EL (cell line): ENCODE measurements around the gene PPP2R5C.

Source experiments
- DNase-seq: peaks from one replicate; pipeline ENCODE4 v3.0.0-alpha.2; 2016

PPP2R5C gene

DNA sequence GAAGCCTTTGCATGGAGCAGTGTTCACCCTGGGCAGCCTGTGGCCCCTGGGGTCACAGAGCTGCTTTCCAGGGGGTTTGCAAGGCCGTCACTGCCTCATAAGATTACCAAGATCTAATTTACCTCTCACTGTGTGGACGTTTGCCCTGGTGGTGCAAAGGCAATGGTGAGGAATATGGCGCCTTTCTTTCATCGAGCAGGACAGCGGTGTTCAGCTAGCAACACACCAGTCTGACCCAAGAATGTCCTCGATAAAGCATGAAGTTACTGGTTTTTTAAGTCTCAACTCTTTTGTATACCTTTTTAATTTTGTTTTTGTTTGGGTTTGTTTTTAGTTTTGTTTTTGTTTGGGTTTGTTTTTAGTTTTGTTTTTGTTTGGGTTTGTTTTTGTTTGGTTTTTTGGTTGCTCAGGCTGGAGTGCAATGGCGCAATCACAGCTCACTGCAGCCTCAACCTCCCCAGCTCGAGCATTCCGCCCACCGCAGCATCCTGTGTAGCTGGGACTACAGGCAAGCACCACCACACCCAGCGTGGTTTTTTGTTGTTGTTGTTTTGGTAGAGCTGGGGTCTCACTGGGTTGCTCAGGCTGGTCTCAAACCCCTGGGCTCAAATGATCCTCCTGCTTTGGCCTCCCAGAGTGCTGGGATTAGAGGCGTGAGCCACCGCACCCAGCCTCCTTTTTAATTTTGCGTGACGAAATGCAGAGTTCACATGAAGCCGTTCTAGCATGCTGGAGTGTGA, 57.9 kb downstream of the PPP2R5C start:
- DNase-seq: no peak

DNA sequence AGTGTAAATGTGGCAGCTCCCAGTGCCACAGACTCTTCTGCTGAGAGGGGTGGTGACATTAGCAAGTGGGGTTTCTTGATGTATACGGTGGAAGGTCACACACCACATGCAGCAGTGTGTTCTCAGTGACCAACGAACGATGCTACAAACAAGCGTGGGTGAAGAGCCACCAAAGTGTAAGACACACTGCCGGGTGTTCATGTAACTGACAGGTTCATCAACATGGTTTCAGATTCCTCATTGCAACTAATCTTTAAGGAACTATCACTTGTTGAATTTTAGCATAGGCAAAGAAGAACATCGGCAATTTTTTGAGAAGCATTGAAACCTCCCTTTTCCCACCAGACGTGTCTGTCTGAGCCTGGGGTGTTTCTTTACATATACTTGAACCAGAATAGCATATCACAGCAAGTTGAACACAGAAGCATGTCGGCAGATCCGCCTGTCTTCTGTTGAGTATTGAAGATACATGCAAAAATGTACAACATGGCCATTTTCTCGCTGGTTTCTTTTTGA, 58.8 kb downstream of the PPP2R5C start:
- DNase-seq: no peak

DNA sequence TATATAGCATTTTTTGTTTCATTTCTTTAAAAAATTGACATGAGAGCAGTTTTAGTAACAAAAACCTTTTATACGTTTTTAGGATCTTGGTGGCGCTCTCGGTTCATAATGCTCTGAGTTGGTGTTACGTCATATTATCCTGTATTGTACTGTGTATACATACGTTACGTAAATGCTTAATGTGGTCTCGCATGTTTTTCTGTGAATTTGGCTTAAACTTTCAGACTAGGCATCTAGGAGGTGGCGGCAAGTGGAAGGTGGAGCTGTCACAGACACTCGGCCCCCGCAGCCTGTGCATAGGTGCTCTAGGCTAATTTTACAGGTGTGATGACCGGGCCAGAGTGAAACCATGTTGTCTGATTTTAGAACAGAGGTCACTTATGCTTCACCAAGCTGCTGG, 60.0 kb downstream of the PPP2R5C start:
- no peak for DNase-seq

DNA sequence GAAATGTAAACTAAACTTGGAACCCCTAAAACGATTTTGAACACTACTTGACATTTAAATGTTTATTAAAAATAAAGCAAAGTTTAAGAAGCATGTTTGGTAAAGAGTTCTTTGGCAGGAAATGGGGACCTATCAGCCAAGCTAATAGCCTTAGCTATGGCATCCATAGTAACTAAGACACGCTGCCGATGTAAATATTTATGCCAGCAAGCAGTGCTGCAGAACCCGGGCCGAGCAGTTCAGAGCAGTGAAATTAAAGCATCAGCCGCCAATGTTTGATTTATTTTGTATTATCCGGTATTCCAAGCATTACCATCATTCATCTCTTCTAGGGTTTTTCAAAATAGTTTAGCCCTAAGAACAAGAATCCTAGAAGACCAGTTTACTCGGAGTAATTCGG, 61.6 kb downstream of the PPP2R5C start:
- no peak for DNase-seq

DNA sequence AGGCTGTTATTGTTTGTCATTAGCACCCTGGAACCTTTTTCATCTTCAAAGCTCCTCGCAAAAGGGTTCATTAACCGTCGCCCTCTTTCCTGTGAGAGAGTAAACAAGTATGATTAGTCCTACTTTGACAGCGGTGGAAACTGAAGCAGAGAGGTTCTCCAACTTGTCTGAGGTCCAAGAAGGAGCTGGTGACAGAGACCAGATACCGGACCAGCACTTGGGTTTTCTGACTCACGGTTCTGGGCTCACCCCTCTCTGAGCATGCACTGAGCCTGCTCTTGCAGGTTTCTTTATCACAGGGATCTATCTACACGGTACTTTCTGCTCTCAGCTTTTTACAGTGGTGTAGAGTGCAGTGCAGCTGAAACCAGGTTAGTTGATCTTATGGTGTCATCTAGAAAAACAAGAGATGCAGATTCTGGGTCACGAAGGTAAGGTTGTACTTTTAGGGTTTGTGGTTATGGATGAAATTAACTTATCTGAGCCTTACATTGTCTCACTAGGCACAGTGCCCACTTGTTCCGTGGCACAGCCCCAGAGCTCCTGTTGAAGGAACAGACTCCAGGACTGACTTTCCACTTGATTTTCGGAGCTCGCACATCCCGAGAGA, 62.1 kb downstream of the PPP2R5C start:
- DNase-seq: no peak

DNA sequence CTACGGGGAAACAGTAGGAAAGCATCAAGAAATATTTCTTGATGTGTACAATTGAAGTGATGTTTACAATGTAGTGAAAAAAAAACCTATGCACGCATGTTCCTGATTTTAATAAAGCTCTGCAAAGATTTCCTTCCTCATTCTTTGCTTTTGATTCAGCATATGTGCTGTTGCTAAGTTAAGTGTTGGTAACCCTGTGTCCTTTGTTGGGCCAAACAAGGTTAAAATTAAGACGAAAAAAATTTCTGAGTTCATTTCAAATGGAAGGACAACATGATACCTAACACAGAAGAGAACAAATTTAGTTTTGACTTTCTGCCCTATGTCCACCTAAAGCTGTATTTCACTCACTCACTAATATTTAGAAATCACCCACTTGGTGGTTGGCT, 62.8 kb downstream of the PPP2R5C start:
- DNase-seq: no peak

DNA sequence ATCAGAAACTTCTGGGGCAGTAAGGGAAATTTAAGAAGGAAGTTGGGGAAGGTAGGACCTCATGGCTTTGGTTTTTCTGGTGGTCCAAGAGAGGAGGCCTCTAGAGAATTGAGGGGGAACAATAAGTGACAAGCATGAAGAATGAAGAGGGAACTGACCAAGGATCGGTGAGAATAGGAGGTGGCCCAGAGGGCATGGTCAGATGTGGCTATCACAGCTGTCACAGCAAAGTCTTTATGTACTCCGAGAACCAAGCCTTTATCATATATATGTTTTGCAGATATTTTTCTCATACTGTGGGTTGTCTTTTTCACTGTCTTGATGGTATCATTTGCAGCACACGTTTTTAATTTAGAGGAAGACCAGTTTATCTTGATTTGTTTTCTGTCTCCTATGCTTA, 64.3 kb downstream of the PPP2R5C start:
- no peak for DNase-seq

DNA sequence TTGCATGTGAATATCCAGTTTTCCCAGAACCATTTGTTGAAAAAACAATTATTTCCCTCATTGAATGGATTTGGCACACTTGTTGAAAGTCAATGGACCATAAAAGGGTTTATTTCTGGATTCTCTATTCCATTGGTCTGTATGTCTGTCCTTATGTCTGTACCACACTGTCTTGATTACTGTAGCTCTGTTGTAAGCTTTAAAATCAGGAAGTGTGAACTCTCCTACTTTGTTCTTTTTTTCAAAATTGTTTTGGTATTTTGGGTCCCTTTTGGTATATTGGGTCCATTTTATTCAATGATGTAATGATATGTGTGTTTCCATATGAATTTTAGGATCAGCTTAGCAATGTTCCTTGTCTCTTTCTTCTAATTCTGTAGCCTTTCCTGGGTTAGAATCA, 64.8 kb downstream of the PPP2R5C start:
- no peak for DNase-seq

DNA sequence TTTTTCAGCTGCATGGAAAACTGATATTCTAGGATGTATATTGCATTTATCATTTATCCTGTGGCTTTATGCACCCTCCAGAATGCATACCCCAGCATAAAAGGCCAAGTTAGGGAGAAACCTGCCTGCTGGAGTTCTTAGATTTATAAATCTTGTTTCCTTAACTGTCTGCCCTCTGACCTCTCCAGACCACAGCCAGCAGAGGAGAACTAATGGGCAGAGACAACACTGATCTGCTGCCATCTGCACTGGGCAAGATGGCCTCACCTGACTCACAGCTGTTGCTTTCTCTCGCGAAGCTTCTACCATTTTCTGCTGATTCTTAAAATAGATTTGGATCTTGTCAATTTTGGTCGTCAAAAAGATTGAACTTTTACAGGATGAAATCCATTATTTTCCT, 65.8 kb downstream of the PPP2R5C start:
- DNase-seq: peak; percentile 13

DNA sequence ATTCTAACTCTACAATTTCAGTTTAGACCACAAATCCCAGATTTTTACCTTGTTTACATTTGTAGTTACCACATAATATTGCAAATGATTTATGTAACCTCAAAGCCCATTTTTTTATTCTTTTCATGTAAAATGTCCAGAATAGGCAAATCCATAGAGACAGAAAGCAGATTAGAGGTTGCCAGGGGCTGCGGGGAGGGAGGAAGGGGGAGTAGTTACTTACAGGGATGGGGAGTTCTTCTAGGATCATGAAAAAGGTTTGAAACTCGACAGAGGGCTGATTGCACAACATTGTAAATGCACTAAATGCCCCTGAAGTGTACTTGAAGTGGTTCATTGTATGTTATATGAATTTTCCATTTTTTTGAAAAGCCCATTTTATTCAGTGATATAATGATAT, 66.5 kb downstream of the PPP2R5C start:
- no peak for DNase-seq

DNA sequence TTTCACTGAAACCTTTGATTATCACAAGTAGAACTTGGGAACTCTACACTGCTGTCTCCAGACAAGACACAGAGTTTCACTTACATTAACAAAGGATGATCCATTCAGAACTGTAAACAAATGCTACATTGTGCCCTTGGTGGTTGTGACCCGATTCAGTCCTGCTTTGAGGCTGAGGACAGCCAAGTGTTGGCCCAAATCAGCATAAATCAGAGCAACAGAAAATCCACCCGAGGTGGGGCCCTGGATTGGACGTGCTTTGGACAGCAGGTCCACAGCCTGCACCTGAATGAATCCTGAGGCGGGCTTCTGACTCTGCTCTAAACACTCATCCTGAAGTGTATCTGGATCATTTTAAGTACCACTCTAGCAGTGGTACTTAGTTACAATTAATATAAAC, 68.8 kb downstream of the PPP2R5C start:
- DNase-seq: no peak

DNA sequence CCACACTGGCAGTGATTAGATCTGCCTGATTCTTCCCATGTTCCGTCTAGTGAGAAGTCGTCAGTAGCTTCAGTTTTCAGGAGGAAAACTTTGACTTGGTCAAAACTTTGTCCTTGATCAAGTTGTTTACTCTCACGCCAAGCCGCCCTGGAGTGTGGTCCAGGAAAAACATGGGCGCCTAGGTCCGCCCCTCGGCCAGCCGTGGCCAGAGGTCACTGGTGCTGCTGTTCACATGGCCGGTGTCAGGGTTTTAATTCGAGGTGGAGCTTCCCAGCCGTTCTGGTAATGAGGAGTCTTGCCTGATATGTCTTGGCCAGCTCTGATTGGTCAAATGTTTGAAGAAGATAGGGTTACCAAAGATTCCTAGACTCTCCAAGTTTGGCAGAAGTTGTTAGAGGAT, 71.5 kb downstream of the PPP2R5C start:
- DNase-seq: no peak

DNA sequence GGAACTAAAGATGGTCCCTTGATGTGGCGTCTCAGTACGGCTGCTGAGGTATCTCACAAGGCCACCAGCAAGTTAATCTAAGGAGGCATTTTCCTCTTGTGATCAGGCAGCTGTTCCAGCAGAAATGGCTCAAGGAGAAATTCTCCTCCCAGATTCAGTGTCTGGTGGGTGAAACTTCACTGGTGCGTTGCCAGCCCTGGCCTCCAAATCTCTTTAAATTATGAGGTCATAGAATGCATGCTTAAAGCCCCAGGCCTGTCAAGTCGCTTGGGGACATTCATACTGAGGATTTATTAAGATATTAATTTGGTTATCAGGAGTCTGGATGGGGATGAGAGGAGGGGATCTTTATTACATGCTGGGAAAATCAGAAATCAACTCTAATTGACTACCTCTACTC, 72.9 kb downstream of the PPP2R5C start:
- no peak for DNase-seq

DNA sequence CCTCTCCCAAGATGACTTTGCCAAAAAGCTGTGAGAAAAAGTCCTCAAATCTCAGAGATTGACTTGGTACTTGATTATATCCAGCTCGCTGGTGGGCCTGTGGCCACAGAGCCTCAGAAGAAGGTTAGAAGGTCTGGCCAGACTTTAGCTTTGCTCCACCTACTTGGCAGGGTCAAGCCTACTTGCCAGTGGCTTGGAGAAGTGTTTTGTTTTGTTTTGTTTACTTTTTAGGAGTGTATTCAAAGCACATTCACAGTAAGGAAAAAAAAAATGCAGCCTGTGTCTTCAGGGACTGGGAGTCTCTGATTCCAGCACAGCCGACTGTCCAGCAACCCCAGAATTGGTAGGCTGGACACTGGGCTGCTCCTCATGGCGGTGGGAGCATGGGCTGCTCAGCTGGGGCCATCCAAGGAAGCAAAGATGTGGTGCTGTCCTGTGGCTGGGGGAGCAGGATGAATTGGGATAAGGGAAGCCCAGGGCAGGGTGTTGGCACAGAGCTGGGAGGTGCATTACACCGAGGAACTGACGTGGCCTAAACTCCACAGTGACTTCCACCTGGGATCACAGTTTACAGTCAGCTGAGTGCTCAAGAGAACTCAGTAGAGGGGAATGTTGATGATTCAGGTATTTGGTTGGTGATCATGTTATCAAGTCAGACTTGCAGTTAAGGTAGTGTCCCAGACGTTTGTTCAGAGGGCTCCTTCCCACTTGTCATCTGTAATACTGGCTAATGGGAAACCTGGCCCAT, 73.5 kb downstream of the PPP2R5C start:
- no peak for DNase-seq

DNA sequence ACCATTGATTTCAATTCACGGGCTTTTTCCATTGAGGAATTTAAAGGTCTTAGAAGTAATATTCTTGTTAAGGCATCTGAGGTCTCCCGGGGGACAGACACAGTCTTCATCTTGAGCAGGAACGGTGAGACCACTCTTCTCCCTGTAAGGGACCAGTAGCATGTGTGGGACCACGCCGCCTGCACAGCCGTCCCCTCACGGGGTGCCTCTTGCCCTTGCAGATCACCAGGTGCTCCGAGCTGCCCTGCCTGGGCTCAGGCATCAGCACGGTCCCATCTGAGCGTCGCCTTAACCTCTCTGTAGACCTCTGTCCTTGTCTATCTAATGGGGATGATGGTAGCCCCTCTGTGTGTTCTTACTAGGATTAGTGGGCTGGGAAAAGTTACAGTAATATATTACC, 74.1 kb downstream of the PPP2R5C start:
- no peak for DNase-seq

DNA sequence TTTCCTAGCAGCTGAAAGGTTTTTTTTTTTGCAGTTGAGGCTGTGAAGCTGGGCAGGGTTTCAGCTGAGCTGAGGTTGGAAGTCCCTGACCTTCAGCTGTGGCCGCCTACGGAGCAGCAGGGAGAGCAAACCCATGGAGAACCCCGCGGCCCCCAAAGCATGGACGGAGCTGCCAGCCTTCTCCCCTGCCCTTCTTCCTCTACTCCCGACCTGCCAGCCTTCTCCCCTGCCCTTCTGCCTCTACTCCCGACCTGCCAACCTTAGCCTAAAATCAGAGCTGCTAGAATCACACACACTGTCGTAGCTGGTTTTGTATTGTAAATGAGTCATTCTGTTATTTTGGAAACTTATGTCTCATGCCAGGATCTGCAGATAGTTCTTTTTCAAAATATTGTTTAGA, 74.6 kb downstream of the PPP2R5C start:
- peak; percentile 15 for DNase-seq

DNA sequence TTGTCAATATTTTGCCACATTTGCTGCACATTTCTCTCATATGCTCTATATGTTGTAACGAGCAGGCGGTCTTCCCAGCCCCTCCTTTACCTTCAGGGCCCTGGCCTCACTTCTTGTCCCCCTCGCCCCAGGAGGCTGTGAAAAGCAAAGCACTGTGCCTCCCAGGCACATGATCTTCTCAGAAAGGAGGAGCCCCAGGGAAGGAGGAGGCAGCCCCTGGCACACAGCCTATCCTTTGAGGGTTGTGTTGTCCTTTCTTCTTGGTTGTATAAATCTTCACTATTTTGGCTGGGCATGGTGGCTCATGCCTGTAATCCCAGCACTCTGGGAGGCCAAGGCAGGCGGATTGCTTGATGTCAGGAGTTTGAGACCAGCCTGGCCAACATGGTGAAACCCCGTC, 77.0 kb downstream of the PPP2R5C start:
- no peak for DNase-seq

DNA sequence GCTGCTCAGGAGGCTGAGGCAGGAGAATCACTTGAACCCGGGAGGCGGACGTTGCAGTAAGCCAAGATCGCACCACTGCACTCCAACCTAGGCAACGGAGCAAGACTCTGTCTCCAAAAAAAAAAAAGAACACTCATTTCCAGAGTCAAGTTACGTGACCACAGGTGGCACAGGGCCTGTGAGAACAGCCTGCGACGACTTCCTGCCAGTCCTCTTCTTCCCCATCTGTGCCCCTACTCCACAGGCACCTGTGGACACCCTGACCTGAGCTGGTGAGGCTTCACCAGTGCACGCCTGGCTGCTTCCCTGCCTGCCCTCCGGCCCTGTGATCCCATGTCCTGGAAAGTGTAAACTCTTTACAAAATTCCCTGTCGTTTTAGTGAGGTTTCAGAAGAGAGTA, 77.7 kb downstream of the PPP2R5C start:
- no peak for DNase-seq

DNA sequence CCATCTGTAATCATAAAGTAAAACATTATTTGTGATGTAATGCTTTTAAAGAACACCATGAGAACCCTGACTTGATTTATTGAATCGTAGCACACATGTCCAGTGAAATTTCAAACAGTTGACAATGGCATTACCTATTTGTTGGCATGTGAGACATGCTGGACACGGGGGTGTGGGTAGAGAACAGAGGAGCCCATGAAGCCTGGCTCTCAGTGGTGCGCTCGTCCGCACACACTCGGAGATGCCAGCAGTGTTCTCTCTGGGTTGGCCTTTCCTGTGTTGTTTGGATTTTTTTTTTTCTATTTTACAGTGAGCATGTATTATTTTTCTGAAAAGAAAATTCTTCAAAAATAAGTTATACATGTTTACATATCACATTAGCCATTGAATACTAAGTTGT, 78.2 kb downstream of the PPP2R5C start:
- DNase-seq: no peak

DNA sequence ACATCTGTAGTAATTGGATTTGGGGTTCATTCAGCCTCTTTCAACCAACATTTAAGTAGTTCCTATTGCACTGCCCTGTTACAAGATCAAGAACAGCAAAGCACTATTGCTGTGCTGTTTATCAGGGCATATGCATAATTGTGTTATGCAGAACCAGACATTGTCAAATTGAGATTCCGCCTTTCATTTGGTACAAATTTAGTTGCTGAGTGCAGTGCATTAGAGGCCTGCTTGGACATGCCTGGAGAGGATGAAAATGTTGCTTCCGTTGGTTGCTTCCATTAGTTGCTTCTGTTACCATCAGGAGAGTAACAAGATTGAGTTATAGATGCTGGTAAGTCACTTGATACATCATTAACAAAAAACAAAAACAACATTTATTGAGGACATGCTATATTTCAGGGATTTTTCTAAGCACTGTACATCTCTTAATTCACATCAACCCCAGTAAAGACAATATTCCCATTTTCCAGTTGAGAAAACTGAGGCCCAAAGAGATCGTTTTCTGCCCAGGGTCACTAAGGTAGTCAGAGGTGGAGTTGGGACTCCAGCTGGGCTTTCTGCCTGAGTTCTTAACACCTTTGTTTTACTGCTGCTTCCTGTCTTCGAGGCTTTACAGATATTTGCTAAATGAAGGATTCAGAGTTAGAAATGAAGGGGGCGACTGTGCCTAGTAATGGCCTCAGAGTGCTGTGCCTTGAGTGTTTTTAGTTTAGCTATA, 79.3 kb downstream of the PPP2R5C start:
- DNase-seq: no peak

DNA sequence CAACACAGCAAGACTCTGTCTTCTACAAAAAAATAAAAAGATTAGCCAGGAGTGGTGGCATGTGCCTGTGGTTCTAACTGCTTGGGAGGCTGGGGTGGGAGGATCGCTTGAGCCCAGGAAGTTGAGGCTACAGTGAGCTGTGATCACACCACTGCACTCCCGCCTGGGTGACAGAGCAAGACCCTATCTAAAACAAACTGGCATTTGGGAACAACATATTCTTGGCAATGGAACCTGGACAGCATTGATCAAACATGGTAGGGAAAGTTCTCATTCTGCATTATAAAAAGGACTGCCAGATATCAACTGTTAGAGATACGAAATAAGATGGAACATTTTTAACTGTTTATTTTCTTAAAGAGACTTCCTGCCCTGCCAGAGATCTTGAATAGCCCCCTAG, 81.5 kb downstream of the PPP2R5C start:
- DNase-seq: no peak

DNA sequence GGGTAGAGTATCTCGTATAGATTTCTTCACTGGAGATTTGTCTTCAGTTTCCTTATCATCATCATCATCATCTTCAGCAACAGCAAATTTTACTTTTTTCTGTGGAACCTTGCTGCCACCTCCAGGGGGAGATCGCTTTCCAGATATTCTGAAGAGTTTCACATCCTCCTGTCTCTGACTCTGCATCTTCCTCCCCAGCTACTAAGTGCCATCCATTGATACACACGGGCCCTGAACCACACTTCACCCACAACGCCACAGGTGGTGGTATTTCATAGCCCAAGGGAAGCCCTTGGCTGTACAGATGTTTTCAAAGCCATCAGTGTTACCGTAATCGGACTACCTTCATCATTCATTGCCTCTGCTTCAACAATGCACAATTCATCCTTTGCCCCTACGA, 82.2 kb downstream of the PPP2R5C start:
- no peak for DNase-seq

DNA sequence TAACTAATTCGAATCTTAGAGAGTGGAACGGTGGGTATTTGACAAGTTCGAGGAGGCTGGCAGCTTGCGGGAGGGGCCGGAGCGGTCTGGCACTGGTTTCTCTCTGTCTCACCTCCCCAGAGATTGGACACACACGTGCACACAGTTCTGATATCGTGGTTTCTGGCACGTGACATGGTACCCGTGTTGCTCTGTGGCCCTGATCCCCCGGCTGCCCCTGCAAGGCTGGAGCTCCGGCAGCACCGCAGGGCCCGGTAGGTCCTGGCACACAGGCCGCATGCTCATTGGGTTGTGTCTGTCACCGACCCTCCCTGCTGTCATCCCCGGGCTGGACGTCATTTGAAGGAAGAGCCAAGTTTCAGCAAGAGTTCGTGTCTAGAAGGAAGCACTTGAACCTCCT, 82.7 kb downstream of the PPP2R5C start:
- no peak for DNase-seq

DNA sequence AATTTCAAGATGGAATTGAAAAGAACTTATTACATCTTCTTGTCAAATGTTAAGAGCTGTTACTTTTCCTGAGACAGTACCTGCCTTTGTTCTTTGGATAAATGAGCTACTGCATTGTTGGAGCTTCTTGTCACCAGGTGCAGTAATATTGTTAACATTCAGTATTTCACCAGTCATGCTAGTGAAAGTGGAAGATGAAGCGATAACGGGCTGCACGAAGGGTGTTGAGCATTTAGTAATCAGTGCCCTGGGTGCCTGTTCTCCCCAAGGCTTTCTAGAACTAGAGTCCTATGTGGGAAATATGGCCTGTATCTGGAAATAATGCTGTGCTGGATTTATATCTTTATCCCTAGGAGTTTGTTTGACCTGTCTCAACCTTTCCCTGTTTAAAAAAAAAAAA, 83.2 kb downstream of the PPP2R5C start:
- DNase-seq: no peak
